ENCODE data around the gene PMM1. TPM values are rescaled to one million over a fixed set of nuclear protein-coding genes. Genes with fewer than 3 reads are reported as not detected.

PMM1 gene
- total RNA-seq = 10 to 100 TPM; 34.0 to 38.7 TPM

GRCh38 chr22:41589391-41590241, at the start of gene PMM1:
TSS of gene PMM1 (minus strand) at chr22:41589840. CDS start at chr22:41589805, 35 bp downstream.

GRCh38 chr22:41621099-41621910, 31.7 kb upstream of the PMM1 start, which contains the start of gene XRCC6:
TSS of gene XRCC6 (plus strand) at chr22:41621295. CDS start at chr22:41622005, 710 bp downstream.

DNA sequence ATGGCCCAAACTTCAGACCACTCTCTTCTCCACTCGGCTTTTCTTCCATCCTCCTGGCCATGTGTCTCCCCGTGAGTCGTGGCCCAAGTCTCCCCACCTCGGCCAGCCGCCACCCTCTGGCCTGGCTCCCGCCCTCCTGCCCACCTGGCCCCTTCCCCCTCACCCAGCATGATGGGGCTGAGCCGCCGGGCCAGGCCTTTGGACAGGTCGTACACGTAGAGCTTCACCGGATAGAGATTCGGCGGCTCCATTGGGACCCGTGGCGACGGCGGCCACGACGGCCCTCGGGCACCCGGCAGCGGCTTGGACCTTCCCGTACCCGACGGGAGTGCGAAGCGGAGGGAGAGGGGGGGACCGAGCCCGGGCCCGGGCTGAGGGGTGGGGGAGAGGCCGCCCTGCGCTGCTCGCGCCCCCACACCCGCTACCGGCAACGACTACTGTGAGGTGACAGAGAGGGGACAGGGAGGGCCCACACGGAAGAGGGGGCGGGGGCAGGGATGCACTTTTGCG, 31.0 kb upstream of the PMM1 start, which contains the start of gene DESI1:
DESI1 (minus strand) TSS at position 455 of the 510 bp plus-strand sequence; CDS start at position 251, 204 bp downstream.

DNA sequence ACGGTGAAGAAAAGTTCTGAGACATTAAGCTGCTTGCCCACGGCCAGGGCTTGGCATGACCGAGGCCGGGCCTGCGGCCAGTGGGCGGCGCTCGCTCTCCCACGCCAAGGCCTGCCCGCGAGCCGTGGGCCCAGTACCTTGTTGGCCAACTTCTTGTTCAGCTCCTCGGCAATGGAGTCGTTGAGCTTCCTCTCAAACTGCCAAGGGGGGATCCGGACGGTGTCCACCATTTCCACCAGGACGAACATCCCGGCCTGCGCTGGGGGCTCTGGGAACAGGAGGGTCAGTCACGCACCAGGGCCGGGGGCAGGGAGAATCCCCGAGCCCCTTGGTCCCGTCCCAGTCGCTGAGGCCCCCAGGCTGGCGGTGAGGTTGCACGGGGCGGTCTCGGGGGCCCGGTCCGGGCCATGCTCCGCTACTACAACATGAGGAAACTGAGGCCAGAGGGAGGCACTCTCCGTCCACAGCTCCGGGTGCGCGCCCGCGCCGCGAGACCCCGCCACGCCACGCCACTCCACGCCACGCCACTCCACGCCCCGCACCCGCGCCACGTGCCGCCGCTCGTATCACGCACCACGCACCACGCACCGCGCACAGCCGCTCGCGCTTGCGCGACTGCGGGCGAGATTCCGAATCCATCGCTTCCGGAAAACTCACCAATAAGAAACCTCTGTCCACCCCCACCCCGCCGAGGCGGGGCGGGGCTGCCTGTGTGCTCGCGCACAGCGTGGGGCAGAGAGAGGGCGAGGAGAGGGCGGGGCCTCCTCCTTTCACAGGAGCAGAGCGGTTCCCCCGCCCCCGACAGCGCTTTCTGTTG, 45.6 kb downstream of the PMM1 start, which contains the start of gene POLR3H:
POLR3H (minus strand) TSS at position 617 of the 817 bp plus-strand sequence; CDS start at position 248, 369 bp downstream.

Other genes with a start within 250 kb of the PMM1 start
- gene TEF, start 207.9 kb downstream of the PMM1 start, total RNA-seq = 1 to 10 TPM; 2.2 to 2.8 TPM
- gene TOB2, start 143.0 kb downstream of the PMM1 start, total RNA-seq = 10 to 100 TPM; 33.0 to 33.4 TPM
- 10 to 100 TPM; 46.5 to 48.1 TPM for gene PHF5A, start 121.1 kb downstream of the PMM1 start, total RNA-seq
- gene ACO2, start 120.7 kb downstream of the PMM1 start, total RNA-seq = 10 to 100 TPM; 65.1 to 65.5 TPM
- 10 to 100 TPM; 27.3 to 29.5 TPM for gene POLR3H, start 45.4 kb downstream of the PMM1 start, total RNA-seq
- not detected for gene CSDC2, start 28.8 kb downstream of the PMM1 start, total RNA-seq
- gene DESI1, start 31.2 kb upstream of the PMM1 start, total RNA-seq = 10 to 100 TPM; 32.4 to 32.5 TPM
- 100 to 1,000 TPM; 222 to 232 TPM for gene XRCC6, start 31.5 kb upstream of the PMM1 start, total RNA-seq
- 100 to 1,000 TPM; 155 TPM for gene SNU13, start 99.0 kb upstream of the PMM1 start, total RNA-seq
- gene MEI1, start 109.7 kb upstream of the PMM1 start, total RNA-seq = 10 to 100 TPM; 56.0 to 70.4 TPM
- gene CCDC134, start 210.8 kb upstream of the PMM1 start, total RNA-seq = 10 to 100 TPM; 15.7 to 16.9 TPM
- 100 to 1,000 TPM; 146 to 148 TPM for gene SREBF2, start 243.3 kb upstream of the PMM1 start, total RNA-seq